Neural progenitor cell (in vitro differentiated cells): ENCODE results near the gene PTCD3. TPM values are rescaled to one million over a fixed set of nuclear protein-coding genes. Genes with fewer than 3 reads are reported as not detected.

ENCODE experiments used
- DNase-seq: peaks from one replicate; pipeline ENCODE4 v3.0.0-alpha.2; 2016; ENCODE audit warnings: low spot score
- H2AFZ ChIP-seq: fragments of 200-600 bp; sonication (generic); replicated peaks from 2 replicates; pipeline ENCODE4 v1.6.1; 2016; ENCODE audit warnings: antibody characterized with exemption
- H3F3A ChIP-seq: fragments of 200-600 bp; sonication (generic); 2 replicates; pipeline ENCODE4 v1.6.1; 2016; ENCODE audit warnings: antibody characterized with exemption, low read depth
- H3K27ac ChIP-seq: fragments of 200-600 bp; sonication (generic); 2 replicates; pipeline ENCODE4 v1.5.1; 2016; ENCODE audit warnings: mild to moderate bottlenecking
- H3K27me3 ChIP-seq: fragments of 200-600 bp; sonication (generic); 2 replicates; pipeline ENCODE4 v1.6.1; 2016; ENCODE audit warnings: mild to moderate bottlenecking, moderate library complexity
- H3K36me3 ChIP-seq: fragments of 200-600 bp; sonication (generic); 2 replicates; pipeline ENCODE4 v1.5.1; 2016
- H3K4me1 ChIP-seq: fragments of 200-600 bp; sonication (generic); 2 replicates; pipeline ENCODE4 v1.6.1; 2016; ENCODE audit warnings: mixed run types
- H3K4me2 ChIP-seq: fragments of 200-600 bp; sonication (generic); 2 replicates; pipeline ENCODE4 v1.6.1; 2016
- H3K4me3 ChIP-seq: fragments of 200-600 bp; sonication (generic); 2 replicates; pipeline ENCODE4 v1.5.1; 2016
- H3K79me2 ChIP-seq: fragments of 200-600 bp; sonication (generic); 2 replicates; pipeline ENCODE4 v1.6.1; 2016; ENCODE audit warnings: low read depth
- H3K9ac ChIP-seq: fragments of 200-600 bp; sonication (generic); 2 replicates; pipeline ENCODE4 v1.6.1; 2016
- H3K9me3 ChIP-seq: fragments of 200-600 bp; sonication (generic); 2 replicates; pipeline ENCODE4 v1.5.1; 2016; ENCODE audit warnings: low read depth
- H4K20me1 ChIP-seq: fragments of 200-600 bp; sonication (generic); 2 replicates; pipeline ENCODE4 v1.6.1; 2016; ENCODE audit warnings: low read depth
- H3K27ac Mint-ChIP-seq: 3 replicates; pipeline ENCODE4 v1.8.0; 2021; ENCODE audit warnings: mixed read lengths
- H3K27me3 Mint-ChIP-seq: 2 replicates; pipeline ENCODE4 v1.8.0; 2022; ENCODE audit warnings: low read depth, mild to moderate bottlenecking, inconsistent platforms, moderate library complexity, mixed read lengths; ENCODE audit not compliant: insufficient read depth
- H3K36me3 Mint-ChIP-seq: 3 replicates; pipeline ENCODE4 v1.8.0; 2021; ENCODE audit warnings: mixed read lengths
- H3K4me1 Mint-ChIP-seq: 3 replicates; pipeline ENCODE4 v1.8.0; 2021; ENCODE audit warnings: mixed read lengths
- H3K4me3 Mint-ChIP-seq: 3 replicates; pipeline ENCODE4 v1.8.0; 2021; ENCODE audit warnings: mild to moderate bottlenecking, moderate library complexity, mixed read lengths
- H3K9me3 Mint-ChIP-seq: 3 replicates; pipeline ENCODE4 v1.8.0; 2020; ENCODE audit warnings: mixed read lengths
- EZH2 ChIP-seq: fragments of 200-600 bp; sonication (generic); IDR thresholded peaks from 2 replicates; pipeline ENCODE4 v1.6.1; 2017; ENCODE audit warnings: antibody characterized with exemption, mild to moderate bottlenecking, moderate library complexity
- EZH2phosphoT487 ChIP-seq: fragments of 200-600 bp; sonication (generic); IDR thresholded peaks from 2 replicates; pipeline ENCODE4 v1.6.1; 2017; ENCODE audit warnings: antibody characterized with exemption
- total RNA-seq: library from RNA; depleted of rRNA; stranded (reverse); fragments of >200 nt; gene quantifications from 2 replicates; pipeline ENCODE4 v1.2.3, GENCODE V29; 2015; ENCODE audit warnings: low replicate concordance
- TF ChIP-seq, protein P1 (sequence below): fragments of 200-600 bp; sonication (generic); IDR thresholded peaks from 2 replicates; pipeline ENCODE4 v1.5.1; 2017; ENCODE audit warnings: antibody characterized with exemption, mild to moderate bottlenecking

PTCD3 gene
- total RNA-seq, 1 donor from 2014 or later = 269 TPM

DNA sequence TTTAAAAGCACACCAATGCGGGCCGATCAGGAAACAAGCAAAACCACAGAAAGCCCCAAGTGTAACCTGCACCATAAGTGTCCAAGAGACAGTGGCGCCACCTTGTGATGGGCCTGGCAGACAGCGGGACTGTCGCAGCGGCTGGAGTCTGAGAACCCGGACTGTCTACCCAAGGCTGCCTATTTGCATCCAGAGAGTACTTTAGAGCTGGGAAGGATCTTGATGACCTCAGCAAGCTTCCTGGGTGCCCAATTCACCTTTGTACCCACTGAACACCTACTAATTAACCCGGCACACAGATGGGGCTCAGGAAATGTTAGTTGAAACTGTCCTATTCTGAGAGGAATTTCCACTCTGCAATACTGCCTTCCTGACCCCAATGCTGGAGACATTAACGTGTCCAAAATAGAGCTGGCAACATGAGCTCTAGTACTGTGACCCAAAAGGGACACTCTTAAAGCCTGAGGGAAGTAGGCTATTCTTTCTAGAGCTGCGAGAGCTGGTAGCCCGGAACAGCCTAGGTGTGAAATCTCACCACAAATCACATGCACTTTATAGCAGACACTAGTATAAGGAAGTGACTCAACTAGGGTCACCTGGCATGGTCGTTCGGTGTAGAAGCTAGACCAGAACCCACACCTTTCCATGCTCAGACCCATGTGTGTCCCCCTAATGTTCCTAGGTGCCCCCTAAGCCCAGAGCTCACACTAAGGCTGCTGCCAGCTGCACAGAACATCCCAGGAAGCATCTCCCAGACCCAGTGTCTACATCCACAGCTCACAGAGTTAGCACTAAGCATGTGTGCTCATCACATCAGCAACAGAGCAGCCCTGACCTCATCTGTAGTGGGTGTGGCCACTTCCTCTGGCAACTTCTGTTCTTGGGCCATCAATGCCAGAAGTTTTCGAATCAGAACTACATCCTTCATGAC lies 25.8 kb upstream of the PTCD3 start:
- Histone ChIP-seq H3F3A (no peaks in the 10 kb centered on the region), H3K27me3 (no peaks in the 10 kb centered on the region), H3K4me1 (no peaks in the 10 kb centered on the region), H4K20me1 (no peaks in the 10 kb centered on the region), H3K4me3 (no peak overlapping the region), H3K9ac (no peak overlapping the region), H3K4me2 (no peak overlapping the region), H3K36me3 (no peaks in the 10 kb centered on the region), H2AFZ (no peak overlapping the region), H3K27ac (no peak overlapping the region), H3K79me2 (no peaks in the 10 kb centered on the region), H3K9me3 (no peaks in the 10 kb centered on the region)
- peak; percentile 81 for DNase-seq
- H3K27ac Mint-ChIP-seq = no peak overlapping the region
- no peaks in the 10 kb centered on the region for H3K4me1 Mint-ChIP-seq
- no peaks in the 10 kb centered on the region for H3K9me3 Mint-ChIP-seq
- no peak overlapping the region for H3K4me3 Mint-ChIP-seq
- peaks cover 4% of the 10 kb centered on the region for H3K36me3 Mint-ChIP-seq
- H3K27me3 Mint-ChIP-seq = no peaks in the 10 kb centered on the region
- TF ChIP-seq EZH2phosphoT487 = no peak
- TF ChIP-seq EZH2 = no peak
- TF ChIP-seq, protein P1, sequence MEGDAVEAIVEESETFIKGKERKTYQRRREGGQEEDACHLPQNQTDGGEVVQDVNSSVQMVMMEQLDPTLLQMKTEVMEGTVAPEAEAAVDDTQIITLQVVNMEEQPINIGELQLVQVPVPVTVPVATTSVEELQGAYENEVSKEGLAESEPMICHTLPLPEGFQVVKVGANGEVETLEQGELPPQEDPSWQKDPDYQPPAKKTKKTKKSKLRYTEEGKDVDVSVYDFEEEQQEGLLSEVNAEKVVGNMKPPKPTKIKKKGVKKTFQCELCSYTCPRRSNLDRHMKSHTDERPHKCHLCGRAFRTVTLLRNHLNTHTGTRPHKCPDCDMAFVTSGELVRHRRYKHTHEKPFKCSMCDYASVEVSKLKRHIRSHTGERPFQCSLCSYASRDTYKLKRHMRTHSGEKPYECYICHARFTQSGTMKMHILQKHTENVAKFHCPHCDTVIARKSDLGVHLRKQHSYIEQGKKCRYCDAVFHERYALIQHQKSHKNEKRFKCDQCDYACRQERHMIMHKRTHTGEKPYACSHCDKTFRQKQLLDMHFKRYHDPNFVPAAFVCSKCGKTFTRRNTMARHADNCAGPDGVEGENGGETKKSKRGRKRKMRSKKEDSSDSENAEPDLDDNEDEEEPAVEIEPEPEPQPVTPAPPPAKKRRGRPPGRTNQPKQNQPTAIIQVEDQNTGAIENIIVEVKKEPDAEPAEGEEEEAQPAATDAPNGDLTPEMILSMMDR = peak; percentile 85

DNA sequence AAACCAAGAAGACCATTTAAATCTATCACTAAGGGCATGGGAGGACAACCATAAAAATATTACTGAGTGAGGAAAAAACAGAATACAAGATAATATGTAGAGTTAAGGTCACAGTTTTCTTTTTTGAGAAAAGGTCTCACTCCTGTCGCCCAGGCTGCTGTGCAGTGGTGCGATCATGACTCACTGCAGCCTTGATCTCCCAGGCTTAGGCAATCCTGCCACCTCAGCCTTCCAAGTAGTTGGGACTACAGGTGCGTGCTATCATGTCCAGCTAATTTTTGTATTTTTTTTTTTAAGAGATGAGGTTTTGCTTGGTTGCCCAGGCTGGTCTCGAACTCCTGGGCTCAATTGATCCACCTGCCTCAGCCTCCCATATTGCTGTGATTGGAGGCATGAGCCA lies 24.3 kb upstream of the PTCD3 start:
- H3K36me3 ChIP-seq = peaks cover 4% of the 10 kb centered on the region
- no peak overlapping the region for H2AFZ ChIP-seq
- H3K4me2 ChIP-seq = no peak overlapping the region
- DNase-seq = no peak
- H3K4me3 Mint-ChIP-seq = no peak overlapping the region
- H3K36me3 Mint-ChIP-seq = peaks cover 4% of the 10 kb centered on the region
- no peak overlapping the region for H3K27ac Mint-ChIP-seq
- no peaks in the 10 kb centered on the region for H4K20me1 ChIP-seq
- H3K4me3 ChIP-seq = no peak overlapping the region
- H3K9ac ChIP-seq = no peak overlapping the region
- TF ChIP-seq EZH2 = no peak
- no peaks in the 10 kb centered on the region for H3K9me3 ChIP-seq
- no peaks in the 10 kb centered on the region for H3K79me2 ChIP-seq
- H3K4me1 ChIP-seq = no peaks in the 10 kb centered on the region
- no peaks in the 10 kb centered on the region for H3K9me3 Mint-ChIP-seq
- H3K4me1 Mint-ChIP-seq = no peaks in the 10 kb centered on the region
- no peaks in the 10 kb centered on the region for H3K27me3 ChIP-seq
- H3K27me3 Mint-ChIP-seq = no peaks in the 10 kb centered on the region
- H3F3A ChIP-seq = no peaks in the 10 kb centered on the region
- H3K27ac ChIP-seq = no peak overlapping the region

GRCh38 chr2:86082756-86083155 lies 23.3 kb upstream of the PTCD3 start:
- no peak overlapping the region for H3K9ac ChIP-seq
- no peak overlapping the region for H3K27ac ChIP-seq
- H3K4me1 ChIP-seq = no peaks in the 10 kb centered on the region
- H3K27me3 ChIP-seq = no peaks in the 10 kb centered on the region
- no peak overlapping the region for H3K4me2 ChIP-seq
- no peaks in the 10 kb centered on the region for H3K9me3 ChIP-seq
- H3K36me3 ChIP-seq = peaks cover 10% of the 10 kb centered on the region
- H3K27ac Mint-ChIP-seq = no peak overlapping the region
- no peak overlapping the region for H3K4me3 ChIP-seq
- H3K27me3 Mint-ChIP-seq = no peaks in the 10 kb centered on the region
- H3F3A ChIP-seq = no peaks in the 10 kb centered on the region
- no peaks in the 10 kb centered on the region for H3K4me1 Mint-ChIP-seq
- DNase-seq = no peak
- TF ChIP-seq, protein P1 = no peak
- no peak for TF ChIP-seq EZH2
- TF ChIP-seq EZH2phosphoT487 = no peak
- H4K20me1 ChIP-seq = no peaks in the 10 kb centered on the region
- H3K9me3 Mint-ChIP-seq = no peaks in the 10 kb centered on the region
- H3K79me2 ChIP-seq = no peaks in the 10 kb centered on the region
- peaks cover 5% of the 10 kb centered on the region for H3K36me3 Mint-ChIP-seq
- no peak overlapping the region for H2AFZ ChIP-seq
- H3K4me3 Mint-ChIP-seq = no peak overlapping the region
